Measurements from ENCODE around the gene TBC1D22A.

Gene TBC1D22A

GRCh38 chr22:46945481-46945880 is 183.0 kb downstream of the TBC1D22A start:
- H3K9me3 Mint-ChIP-seq, result no peaks in the 10 kb centered on the region
- H3K27ac Mint-ChIP-seq, result no peak overlapping the region
- H3K4me1 Mint-ChIP-seq, result peaks cover 28% of the 10 kb centered on the region
- peaks cover 23% of the 10 kb centered on the region for H3K36me3 Mint-ChIP-seq (ENCODE audit: low read depth)
- no peaks in the 10 kb centered on the region for H3K27me3 Mint-ChIP-seq (ENCODE audit: low read depth)
- TF ChIP-seq CTCF (IDR thresholded peaks at IDR 0.05; ENCODE audit: unreplicated experiment in 3 of 3), result no peak
- H3K4me3 Mint-ChIP-seq, result no peak overlapping the region

- Mint-ChIP-seq H3K36me3 (ENCODE audit: low read depth) (peaks cover 25% of the 10 kb centered on the region), H3K9me3 (no peaks in the 10 kb centered on the region), H3K27ac (no peak overlapping the region), H3K27me3 (ENCODE audit: low read depth) (no peaks in the 10 kb centered on the region), H3K4me3 (no peak overlapping the region), H3K4me1 (peaks cover 28% of the 10 kb centered on the region)
- no peak for TF ChIP-seq CTCF (IDR thresholded peaks at IDR 0.05; ENCODE audit: unreplicated experiment in 3 of 3)
These were observed 184.0 kb downstream of the TBC1D22A start for GRCh38 chr22:46946383-46946962.

- no peak for TF ChIP-seq CTCF (IDR thresholded peaks at IDR 0.05; ENCODE audit: unreplicated experiment in 3 of 3)
- Mint-ChIP-seq H3K27ac (peak overlapping the region in 2 of 3 experiments; percentile 3 to 43), H3K9me3 (no peaks in the 10 kb centered on the region), H3K4me3 (no peak overlapping the region), H3K4me1 (peaks cover 22% of the 10 kb centered on the region), H3K27me3 (ENCODE audit: low read depth) (no peaks in the 10 kb centered on the region), H3K36me3 (ENCODE audit: low read depth) (peaks cover 26% of the 10 kb centered on the region)
These were observed 185.2 kb downstream of the TBC1D22A start for GRCh38 chr22:46947516-46948257.

GRCh38 chr22:46948411-46949144 is 186.1 kb downstream of the TBC1D22A start:
- no peak overlapping the region for H3K27ac Mint-ChIP-seq
- TF ChIP-seq CTCF (IDR thresholded peaks at IDR 0.05; ENCODE audit: unreplicated experiment in 3 of 3), result no peak
- H3K4me3 Mint-ChIP-seq, result no peak overlapping the region
- H3K4me1 Mint-ChIP-seq, result peaks cover 13% of the 10 kb centered on the region
- no peaks in the 10 kb centered on the region for H3K9me3 Mint-ChIP-seq
- H3K36me3 Mint-ChIP-seq (ENCODE audit: low read depth), result peaks cover 23% of the 10 kb centered on the region
- no peaks in the 10 kb centered on the region for H3K27me3 Mint-ChIP-seq (ENCODE audit: low read depth)

- Mint-ChIP-seq H3K27ac (no peak overlapping the region), H3K36me3 (ENCODE audit: low read depth) (peaks cover 20% of the 10 kb centered on the region), H3K27me3 (ENCODE audit: low read depth) (no peaks in the 10 kb centered on the region), H3K4me3 (no peak overlapping the region), H3K4me1 (peaks cover 13% of the 10 kb centered on the region), H3K9me3 (no peaks in the 10 kb centered on the region)
- no peak for TF ChIP-seq CTCF (IDR thresholded peaks at IDR 0.05; ENCODE audit: unreplicated experiment in 3 of 3)
These were observed 188.9 kb downstream of the TBC1D22A start for GRCh38 chr22:46951350-46951749.
